H9 (cell line): ENCODE data around the gene ANKFY1. TPM values are rescaled to one million over a fixed set of nuclear protein-coding genes. Genes with fewer than 3 reads are reported as not detected.

Experiments
- DNase-seq: peaks from one replicate; pipeline ENCODE4 v3.0.0-alpha.2; 2017
- H2AFZ ChIP-seq: one replicate; pipeline ENCODE4 v1.6.1; 2013; ENCODE audit warnings: mild to moderate bottlenecking, low read length, control low read depth, moderate library complexity
- H2AK5ac ChIP-seq: 2 replicates; pipeline ENCODE4 v1.6.1; 2013; ENCODE audit warnings: low read length, control low read depth, mixed read lengths; ENCODE audit not compliant: insufficient read length
- H2BK120ac ChIP-seq: one replicate; pipeline ENCODE4 v1.6.1; 2013; ENCODE audit warnings: low read depth, mild to moderate bottlenecking, low read length, control low read depth, inconsistent platforms; ENCODE audit not compliant: poor library complexity, severe bottlenecking
- H2BK12ac ChIP-seq: 2 replicates; pipeline ENCODE4 v1.6.1; 2013; ENCODE audit warnings: low read length, control low read depth, mixed read lengths, low read depth; ENCODE audit not compliant: insufficient read length
- H2BK15ac ChIP-seq: 2 replicates; pipeline ENCODE4 v1.6.1; 2013; ENCODE audit warnings: low read depth, low read length, control low read depth
- H2BK20ac ChIP-seq: one replicate; pipeline ENCODE4 v1.6.1; 2013; ENCODE audit warnings: low read depth, mild to moderate bottlenecking, low read length, control low read depth, inconsistent platforms; ENCODE audit not compliant: poor library complexity, severe bottlenecking
- H2BK5ac ChIP-seq: 2 replicates; pipeline ENCODE4 v1.6.1; 2013; ENCODE audit warnings: low read length, control low read depth, mixed read lengths; ENCODE audit not compliant: insufficient read length
- H3K14ac ChIP-seq: 2 replicates; pipeline ENCODE4 v1.6.1; 2013; ENCODE audit warnings: low read length, control low read depth; ENCODE audit not compliant: insufficient read depth
- H3K18ac ChIP-seq: 2 replicates; pipeline ENCODE4 v1.6.1; 2013; ENCODE audit warnings: low read depth, mild to moderate bottlenecking, mixed read lengths, low read length, control low read depth; ENCODE audit not compliant: insufficient read length
- H3K23ac ChIP-seq: 2 replicates; pipeline ENCODE4 v1.6.1; 2013; ENCODE audit warnings: low read length, control low read depth, mixed read lengths, low read depth; ENCODE audit not compliant: insufficient read length
- H3K23me2 ChIP-seq: 2 replicates; pipeline ENCODE4 v1.6.1; 2013; ENCODE audit warnings: low read depth, mild to moderate bottlenecking, mixed read lengths, low read length, control low read depth; ENCODE audit not compliant: insufficient read length, poor library complexity, severe bottlenecking
- H3K27ac ChIP-seq: 2 replicates; pipeline ENCODE4 v1.5.1; 2013; ENCODE audit warnings: low read length, control low read depth, mixed read lengths, low read depth; ENCODE audit not compliant: insufficient read length
- H3K27me3 ChIP-seq: 2 replicates; pipeline ENCODE4 v1.6.1; 2013; ENCODE audit warnings: low read length, control low read depth, inconsistent platforms; ENCODE audit not compliant: insufficient read depth
- H3K4ac ChIP-seq: 2 replicates; pipeline ENCODE4 v1.6.1; 2013; ENCODE audit warnings: low read depth, mild to moderate bottlenecking, control low read depth, inconsistent platforms, low read length, moderate library complexity
- H3K4me1 ChIP-seq: 2 replicates; pipeline ENCODE4 v1.6.1; 2013; ENCODE audit warnings: low read length, control low read depth, inconsistent platforms; ENCODE audit not compliant: insufficient read depth
- H3K4me2 ChIP-seq: 2 replicates; pipeline ENCODE4 v1.6.1; 2013; ENCODE audit warnings: low read length, control low read depth, mixed read lengths; ENCODE audit not compliant: insufficient read length, insufficient read depth
- H3K56ac ChIP-seq: 2 replicates; pipeline ENCODE4 v1.6.1; 2013; ENCODE audit warnings: low read depth, mild to moderate bottlenecking, mixed read lengths, low read length, control low read depth; ENCODE audit not compliant: insufficient read length
- H3K79me1 ChIP-seq: 2 replicates; pipeline ENCODE4 v1.6.1; 2013; ENCODE audit warnings: low read depth, mild to moderate bottlenecking, moderate library complexity, low read length, control low read depth, inconsistent platforms; ENCODE audit not compliant: insufficient read depth, poor library complexity, severe bottlenecking
- H3K79me2 ChIP-seq: 2 replicates; pipeline ENCODE4 v1.6.1; 2013; ENCODE audit warnings: low read length, control low read depth, inconsistent platforms; ENCODE audit not compliant: insufficient read depth
- H3K9ac ChIP-seq: 2 replicates; pipeline ENCODE4 v1.6.1; 2013; ENCODE audit warnings: low read length, control low read depth, mixed read lengths; ENCODE audit not compliant: insufficient read length; ENCODE audit errors: extremely low read depth
- H3K9me3 ChIP-seq: one replicate; pipeline ENCODE4 v1.6.1; 2013; ENCODE audit warnings: low read depth, low read length, inconsistent platforms; ENCODE audit not compliant: control insufficient read depth
- H3T11ph ChIP-seq: one replicate; pipeline ENCODE4 v1.6.1; 2013; ENCODE audit warnings: mild to moderate bottlenecking, low read length, control low read depth, inconsistent platforms
- H4K20me1 ChIP-seq: one replicate; pipeline ENCODE4 v1.6.1; 2013; ENCODE audit not compliant: control insufficient read depth, insufficient read length, insufficient read depth
- H4K5ac ChIP-seq: 2 replicates; pipeline ENCODE4 v1.6.1; 2013; ENCODE audit warnings: low read depth, mild to moderate bottlenecking, mixed read lengths, low read length, control low read depth; ENCODE audit not compliant: insufficient read length
- H4K8ac ChIP-seq: replicated peaks from 2 replicates; pipeline ENCODE4 v1.6.1; 2013; ENCODE audit warnings: low read length, control low read depth, mixed read lengths, low read depth; ENCODE audit not compliant: insufficient read length
- H4K91ac ChIP-seq: 2 replicates; pipeline ENCODE4 v1.6.1; 2013; ENCODE audit warnings: low read depth, mild to moderate bottlenecking, moderate library complexity, mixed read lengths, low read length, control low read depth; ENCODE audit not compliant: insufficient read length
- H3K27ac Mint-ChIP-seq, 3 experiments: 2 replicates in 2 of 3; 3 replicates in 1 of 3; pipeline ENCODE4 v1.8.0; 2020 to 2021; ENCODE audit warnings: mixed read lengths in 3 of 3, mild to moderate bottlenecking in 1 of 3, moderate library complexity in 1 of 3
- H3K27me3 Mint-ChIP-seq: 2 replicates; pipeline ENCODE4 v1.8.0; 2021; ENCODE audit warnings: low read depth, mild to moderate bottlenecking, moderate library complexity, mixed read lengths
- H3K36me3 Mint-ChIP-seq, 3 experiments: 2 replicates in 2 of 3; 3 replicates in 1 of 3; pipeline ENCODE4 v1.8.0; 2020 to 2021; ENCODE audit warnings: low read depth in 3 of 3, mixed read lengths in 3 of 3; ENCODE audit not compliant: insufficient read depth in 1 of 3
- H3K4me1 Mint-ChIP-seq, 2 experiments: 2 replicates each; pipeline ENCODE4 v1.8.0; 2020; ENCODE audit warnings: mixed read lengths in 2 of 2
- H3K4me3 Mint-ChIP-seq, 2 experiments: 2 replicates in 1 of 2; 3 replicates in 1 of 2; pipeline ENCODE4 v1.8.0; 2020 to 2021; ENCODE audit warnings: mild to moderate bottlenecking in 2 of 2, mixed read lengths in 2 of 2, moderate library complexity in 1 of 2
- H3K9me3 Mint-ChIP-seq, 2 experiments: 2 replicates in 1 of 2; 3 replicates in 1 of 2; pipeline ENCODE4 v1.8.0; 2020; ENCODE audit warnings: mild to moderate bottlenecking in 2 of 2, mixed read lengths in 2 of 2, moderate library complexity in 1 of 2
- CTCF ChIP-seq: fragments of 200-600 bp; sonication (generic); conservative IDR thresholded peaks from 3 replicates; pipeline ENCODE4 v1.8.0; 2021; ENCODE audit warnings: antibody characterized with exemption, mild to moderate bottlenecking
- WGBS: extraction: QIAGEN DNeasy Blood & Tissue Kit; methylation state at CpG from one replicate; pipeline ENCODE4 v1.1.7; 2013; ENCODE audit warnings: missing lambda C conversion rate, low lambda C conversion rate, mixed read lengths; ENCODE audit not compliant: insufficient read length; ENCODE audit errors: extremely low coverage; 5-methylcytosine and 5-hydroxymethylcytosine counted together
- total RNA-seq: library from RNA; stranded (reverse); gene quantifications from 2 replicates; pipeline ENCODE4 v1.2.1, GENCODE V29; 2021

ANKFY1 gene
- total RNA-seq, 1 experiment from 2014 or later: 51.9 TPM

GRCh38 chr17:4162321-4162720 is 101.5 kb downstream of the ANKFY1 start:
- H3K9me3 ChIP-seq: no peaks in the 10 kb centered on the region
- H3K4me2 ChIP-seq: no peak overlapping the region
- no peak overlapping the region for H2BK12ac ChIP-seq
- peaks cover 2% of the 10 kb centered on the region; the same call in 1 of the 2 replicates for H3K27me3 Mint-ChIP-seq
- no peak overlapping the region for H3K56ac ChIP-seq
- no CpG with 5 or more reads among the region's 6 CpGs for WGBS
- H3K18ac ChIP-seq: no peak overlapping the region
- no peaks in the 10 kb centered on the region for H3K4me1 ChIP-seq
- H3K27ac Mint-ChIP-seq: peak overlapping the region in 2 of 3 experiments; percentile 76 to 98; a peak in 4 of 7 replicates
- peaks cover under 1 to 30% (median 30%) of the 10 kb centered on the region in 3 experiments; a peak in 5 of 7 replicates for H3K36me3 Mint-ChIP-seq
- no peak overlapping the region for H3K27ac ChIP-seq
- H3K23ac ChIP-seq: no peak overlapping the region
- H2BK120ac ChIP-seq: no peak overlapping the region
- no peak overlapping the region for H4K8ac ChIP-seq
- TF ChIP-seq CTCF: no peak
- no peak overlapping the region for H2BK20ac ChIP-seq
- H4K20me1 ChIP-seq: no peaks in the 10 kb centered on the region
- H2AK5ac ChIP-seq: no peak overlapping the region
- H3K4me3 Mint-ChIP-seq: no peak overlapping the region
- no peak overlapping the region for H4K91ac ChIP-seq
- H3K79me2 ChIP-seq: no peaks in the 10 kb centered on the region
- DNase-seq: no peak
- no peaks in the 10 kb centered on the region for H3K79me1 ChIP-seq
- H3K9me3 Mint-ChIP-seq: no peaks in the 10 kb centered on the region
- no peaks in the 10 kb centered on the region for H3K27me3 ChIP-seq
- H3K14ac ChIP-seq: no peak overlapping the region
- no peak overlapping the region for H3K4ac ChIP-seq
- no peak overlapping the region for H3T11ph ChIP-seq
- H4K5ac ChIP-seq: no peak overlapping the region
- H2BK5ac ChIP-seq: no peak overlapping the region
- peaks cover 18 to 26% of the 10 kb centered on the region in 2 experiments for H3K4me1 Mint-ChIP-seq
- no peaks in the 10 kb centered on the region for H3K23me2 ChIP-seq
- H2BK15ac ChIP-seq: no peak overlapping the region
- H3K9ac ChIP-seq: no peak overlapping the region
- no peak overlapping the region for H2AFZ ChIP-seq
